HG03432 (cell line): ENCODE results near the gene ZNF232.
"Not testable (repeated sequence)": the region's sequence is repeated elsewhere in the genome, so short reads cannot be mapped to it uniquely, and the experiment has no call there.

Source experiments
- ATAC-seq: cut with Tn5 transposase; IDR thresholded peaks from one replicate; pipeline ENCODE4 v1.9.1; 2021; ENCODE audit warnings: mild to moderate bottlenecking, moderate library complexity; ENCODE audit not compliant: unreplicated experiment

Gene ZNF232

GRCh38 chr17:5099271-5099670 lies 12.4 kb downstream of the ZNF232 start:
- ATAC-seq, result no peak

- ATAC-seq, result no peak
Observed at GRCh38 chr17:5097101-5097834, 14.4 kb downstream of the ZNF232 start.

- ATAC-seq, result no peak
Observed at GRCh38 chr17:5096731-5097100, 15.0 kb downstream of the ZNF232 start.

- no peak for ATAC-seq
Observed at GRCh38 chr17:5092218-5093010, 19.3 kb downstream of the ZNF232 start.

GRCh38 chr17:5080591-5080990 lies 31.1 kb downstream of the ZNF232 start:
- ATAC-seq, result no peak

- peak; percentile 91 for ATAC-seq
Observed at GRCh38 chr17:5078106-5079028, 33.3 kb downstream of the ZNF232 start, which contains the start of gene ZFP3. Gene ZFP3, plus strand, starts transcription at chr17:5078467. Its CDS starts 13,038 bp downstream, at chr17:5091505.

GRCh38 chr17:5077781-5078105 lies 33.9 kb downstream of the ZNF232 start:
- ATAC-seq, result no peak

GRCh38 chr17:5077275-5077674 lies 34.4 kb downstream of the ZNF232 start:
- not testable (repeated sequence) for ATAC-seq

- ATAC-seq, result not testable (repeated sequence)
Observed at GRCh38 chr17:5075472-5075871, 36.2 kb downstream of the ZNF232 start.

- ATAC-seq, result no peak
Observed at GRCh38 chr17:5069724-5070123, 42.0 kb downstream of the ZNF232 start.

- no peak for ATAC-seq
Observed at GRCh38 chr17:5068236-5068635, 43.4 kb downstream of the ZNF232 start.

- no peak for ATAC-seq
Observed at GRCh38 chr17:5065227-5065744, 46.4 kb downstream of the ZNF232 start.
